SK-N-SH (cell line): ENCODE results near the gene NLRP1. TPM values are rescaled to one million over a fixed set of nuclear protein-coding genes. Genes with fewer than 3 reads are reported as not detected.
A peak's percentile ranks its signal among the peaks of the same experiment; 100 is the strongest.

Source experiments
- CTCF ChIA-PET: fragments of 300-600, 350-600 bp; formaldehyde crosslinking; extraction: SDS; loops from one replicate; lab custom pipeline; 2021; lab: Yijun Ruan, JAX
- POLR2A ChIA-PET: fragments of 350-600 bp; sonication (Branson Sonifier 250); formaldehyde crosslinking; extraction: SDS; loops from one replicate; lab custom pipeline; 2020; ENCODE audit warnings: antibody characterized with exemption, inconsistent platforms; lab: Yijun Ruan, JAX
- DNase-seq: peaks from one replicate; pipeline ENCODE4 v3.0.0; 2012
- H2AFZ ChIP-seq: fragments of 200-600 bp; sonication (generic); 2 replicates; pipeline ENCODE4 v1.8.1; 2016; ENCODE audit warnings: antibody characterized with exemption, mild to moderate bottlenecking, low read depth
- H3F3A ChIP-seq: fragments of 200-600 bp; sonication (generic); replicated peaks from 2 replicates; pipeline ENCODE3; 2016; ENCODE audit warnings: antibody characterized with exemption, mild to moderate bottlenecking; ENCODE audit not compliant: insufficient read depth
- H3K27ac ChIP-seq, 2 experiments: fragments of 200-500 bp in 1 of 2; fragments of 200-600 bp in 1 of 2; sonication (Bioruptor generic) in 1 of 2; sonication (generic), shearing (Covaris generic) in 1 of 2; 2 replicates each; pipeline versions ENCODE4 v1.5.1 to v1.6.1; 2014 to 2016; ENCODE audit warnings: low read depth in 2 of 2, inconsistent platforms in 1 of 2, low read length in 1 of 2, mild to moderate bottlenecking in 1 of 2, mixed read lengths in 1 of 2
- H3K27me3 ChIP-seq: fragments of 200-600 bp; sonication (generic), shearing (Covaris generic); 2 replicates; pipeline ENCODE4 v1.6.1; 2016; ENCODE audit warnings: mixed run types; ENCODE audit not compliant: insufficient read depth
- H3K36me3 ChIP-seq, 2 experiments: fragments of 200-500 bp in 1 of 2; fragments of 200-600 bp in 1 of 2; sonication (Bioruptor generic) in 1 of 2; sonication (generic) in 1 of 2; replicated peaks in 1 of 2; 2 replicates each; pipeline versions ENCODE3 to v1.5.1; 2014 to 2016; ENCODE audit warnings: low read length in 1 of 2, mild to moderate bottlenecking in 1 of 2; ENCODE audit not compliant: insufficient read depth in 2 of 2, control insufficient read depth in 1 of 2
- H3K4me1 ChIP-seq, 2 experiments: fragments of 200-500 bp in 1 of 2; fragments of 200-600 bp in 1 of 2; sonication (Bioruptor generic) in 1 of 2; sonication (generic), shearing (Covaris generic) in 1 of 2; 2 replicates each; pipeline versions ENCODE4 v1.5.1 to v1.6.1; 2014 to 2016; ENCODE audit warnings: low read depth in 1 of 2, low read length in 1 of 2, mixed run types in 1 of 2; ENCODE audit not compliant: insufficient read depth in 2 of 2, control insufficient read depth in 1 of 2
- H3K4me2 ChIP-seq: fragments of 200-600 bp; sonication (generic), shearing (Covaris generic); 2 replicates; pipeline ENCODE4 v1.6.1; 2017; ENCODE audit warnings: mixed run types
- H3K4me3 ChIP-seq, 2 experiments: fragments of 200-500 bp in 1 of 2; fragments of 200-600 bp in 1 of 2; sonication (Bioruptor generic) in 1 of 2; sonication (generic), shearing (Covaris generic) in 1 of 2; 2 replicates each; pipeline versions ENCODE4 v1.5.1 to v1.8.1; 2014 to 2016; ENCODE audit warnings: low read depth in 2 of 2, inconsistent platforms in 1 of 2, low read length in 1 of 2, mild to moderate bottlenecking in 1 of 2, mixed read lengths in 1 of 2, moderate library complexity in 1 of 2
- H3K79me2 ChIP-seq: fragments of 200-600 bp; sonication (generic); 2 replicates; pipeline ENCODE4 v1.8.1; 2017; ENCODE audit warnings: mild to moderate bottlenecking; ENCODE audit not compliant: insufficient read depth
- H3K9ac ChIP-seq: fragments of 200-600 bp; sonication (generic); 2 replicates; pipeline ENCODE4 v1.6.1; 2017; ENCODE audit warnings: mixed run types
- H3K9me2 ChIP-seq: fragments of 200-600 bp; sonication (generic); 2 replicates; pipeline ENCODE4 v1.6.1; 2017; ENCODE audit warnings: mixed run types
- H3K9me3 ChIP-seq: fragments of 200-600 bp; sonication (generic); 2 replicates; pipeline ENCODE4 v1.6.1; 2017; ENCODE audit warnings: mixed run types, mild to moderate bottlenecking, moderate library complexity
- H4K20me1 ChIP-seq: fragments of 200-600 bp; sonication (generic); 2 replicates; pipeline ENCODE4 v1.6.1; 2017; ENCODE audit warnings: mild to moderate bottlenecking, mixed run types; ENCODE audit not compliant: insufficient read depth
- ELF1 ChIP-seq: IDR thresholded peaks from 2 replicates; pipeline ENCODE4 v1.4.0; 2012
- EP300 ChIP-seq, 2 experiments: IDR thresholded peaks; 2 replicates each; pipeline versions ENCODE4 v1.4.0 to v1.6.1; 2012; ENCODE audit warnings: borderline replicate concordance in 1 of 2, low read depth in 1 of 2, low read length in 1 of 2
- FOSL2 ChIP-seq: IDR thresholded peaks from 2 replicates; pipeline ENCODE4 v1.4.0; 2012; ENCODE audit warnings: low read depth, mild to moderate bottlenecking, moderate library complexity, borderline replicate concordance
- FOXM1 ChIP-seq: IDR thresholded peaks from 2 replicates; pipeline ENCODE4 v1.4.0; 2012; ENCODE audit warnings: low read depth, mild to moderate bottlenecking
- GATA2 ChIP-seq: sonication (generic); formaldehyde crosslinking; IDR thresholded peaks from 2 replicates; pipeline ENCODE4 v1.5.0; 2020; ENCODE audit warnings: mild to moderate bottlenecking, missing genetic modification reagents
- MEF2A ChIP-seq: IDR thresholded peaks from 2 replicates; pipeline ENCODE4 v1.4.0; 2012; ENCODE audit warnings: low read depth, borderline replicate concordance
- NFIC ChIP-seq: IDR thresholded peaks from 2 replicates; pipeline ENCODE4 v1.4.0; 2012; ENCODE audit warnings: borderline replicate concordance
- NRF1 ChIP-seq: IDR thresholded peaks from 2 replicates; pipeline ENCODE4 v1.6.1; 2012; ENCODE audit warnings: low read depth, mild to moderate bottlenecking, low read length
- RAD21 ChIP-seq: IDR thresholded peaks from 2 replicates; pipeline ENCODE4 v1.6.1; 2012; ENCODE audit warnings: mild to moderate bottlenecking, low read length
- RCOR1 ChIP-seq: fragments of 150-350 bp; IDR thresholded peaks from 2 replicates; pipeline ENCODE4 v1.6.1; 2017; ENCODE audit warnings: antibody characterized with exemption, low read length
- RFX5 ChIP-seq: IDR thresholded peaks from 2 replicates; pipeline ENCODE4 v1.6.1; 2012; ENCODE audit warnings: mild to moderate bottlenecking, improper control_type of control experiment, low read length
- RXRA ChIP-seq: IDR thresholded peaks from 2 replicates; pipeline ENCODE4 v1.4.0; 2012; ENCODE audit warnings: low read depth, mild to moderate bottlenecking, borderline replicate concordance
- SMC3 ChIP-seq: IDR thresholded peaks from 2 replicates; pipeline ENCODE4 v1.6.1; 2012; ENCODE audit warnings: low read depth, low read length, improper control_type of control experiment
- TAF1 ChIP-seq: IDR thresholded peaks from 2 replicates; pipeline ENCODE4 v1.6.1; 2012; ENCODE audit warnings: low read depth, mild to moderate bottlenecking, low read length, moderate library complexity, borderline replicate concordance
- TEAD4 ChIP-seq: IDR thresholded peaks from 2 replicates; pipeline ENCODE4 v1.4.0; 2012; ENCODE audit warnings: mild to moderate bottlenecking, borderline replicate concordance; ENCODE audit not compliant: insufficient read depth
- USF1 ChIP-seq: IDR thresholded peaks from 2 replicates; pipeline ENCODE4 v1.4.0; 2012; ENCODE audit warnings: low read depth, borderline replicate concordance
- YY1 ChIP-seq: IDR thresholded peaks from 2 replicates; pipeline ENCODE4 v1.4.0; 2012; ENCODE audit warnings: low read depth, mild to moderate bottlenecking
- WGBS: methylation state at CpG from one replicate; pipeline ENCODE4 v1.1.6; 2017; ENCODE audit warnings: low lambda C conversion rate; 5-methylcytosine and 5-hydroxymethylcytosine counted together
- polyA plus RNA-seq, 3 experiments: library from polyadenylated mRNA; depleted of rRNA; stranded (reverse); fragments of >200 nt; gene quantifications; 2 replicates each; pipeline ENCODE4 v1.2.3, GENCODE V29; 2012
- TF ChIP-seq, protein P1 (sequence below): fragments of 150-350 bp; IDR thresholded peaks from 2 replicates; pipeline ENCODE4 v1.6.1; 2016; ENCODE audit warnings: mild to moderate bottlenecking, low read depth, low read length
- TF ChIP-seq, protein P2 (sequence below): IDR thresholded peaks from 2 replicates; pipeline ENCODE4 v1.4.0; 2012; ENCODE audit warnings: low read depth

The NLRP1 gene
- polyA plus RNA-seq, 1 of the 3 experiments (the other 2 are of a cell fraction) = 51.4 TPM

GRCh38 chr17:5526821-5527598, 57.3 kb downstream of the NLRP1 start (continued):
- TF ChIP-seq TEAD4 (0 out of 2 replicates have a peak, but pooled peaks have one; percentile 66), RFX5 (peak; percentile 67; the same call in 1 of the 2 replicates), FOXM1 (no peak), USF1 (0 out of 2 replicates have a peak, but pooled peaks have one; percentile 14), RXRA (peak; percentile 54; the same call in 1 of the 2 replicates), EP300 (IDR thresholded peaks at IDR 0.05; ENCODE audit: borderline replicate concordance in 1 of 2, low read depth in 1 of 2, low read length in 1 of 2) (peak; percentile 47 to 89)
- TF ChIP-seq, protein P1, sequence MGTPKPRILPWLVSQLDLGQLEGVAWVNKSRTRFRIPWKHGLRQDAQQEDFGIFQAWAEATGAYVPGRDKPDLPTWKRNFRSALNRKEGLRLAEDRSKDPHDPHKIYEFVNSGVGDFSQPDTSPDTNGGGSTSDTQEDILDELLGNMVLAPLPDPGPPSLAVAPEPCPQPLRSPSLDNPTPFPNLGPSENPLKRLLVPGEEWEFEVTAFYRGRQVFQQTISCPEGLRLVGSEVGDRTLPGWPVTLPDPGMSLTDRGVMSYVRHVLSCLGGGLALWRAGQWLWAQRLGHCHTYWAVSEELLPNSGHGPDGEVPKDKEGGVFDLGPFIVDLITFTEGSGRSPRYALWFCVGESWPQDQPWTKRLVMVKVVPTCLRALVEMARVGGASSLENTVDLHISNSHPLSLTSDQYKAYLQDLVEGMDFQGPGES = no peak

DNA sequence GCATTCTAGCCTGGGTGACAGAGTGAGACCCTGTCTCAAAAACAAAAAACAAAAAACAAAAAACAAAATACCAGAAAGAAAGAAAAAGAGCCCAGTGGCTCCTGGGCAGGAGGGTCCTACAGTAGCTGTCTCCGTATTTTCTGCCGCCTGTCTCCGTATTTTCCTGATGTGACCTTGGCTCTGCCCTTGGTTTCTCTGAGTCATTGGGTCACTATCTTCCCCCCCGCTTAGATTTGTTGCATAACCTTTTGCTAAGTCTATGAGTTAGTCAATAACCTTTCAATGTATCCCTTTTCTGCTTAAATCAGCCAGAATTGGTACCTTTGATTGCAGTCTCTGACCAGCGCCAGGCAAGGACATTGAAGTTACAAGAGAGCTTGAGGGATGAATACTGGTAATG, 61.1 kb downstream of the NLRP1 start:
- peaks cover 0 to 4% of the 10 kb centered on the region in 2 experiments for H3K36me3 ChIP-seq
- no peak overlapping the region for H3K4me3 ChIP-seq
- no peaks in the 10 kb centered on the region for H3K9me3 ChIP-seq
- ChIA-PET POLR2A (no interaction called here), CTCF (no interaction called here)
- no peak overlapping the region for H3K27ac ChIP-seq
- no peak for DNase-seq
- peaks cover 14 to 18% of the 10 kb centered on the region in 2 experiments; a peak in 3 of 4 replicates for H3K4me1 ChIP-seq
- no peaks in the 10 kb centered on the region for H3K27me3 ChIP-seq
- H3F3A ChIP-seq = peaks cover 14% of the 10 kb centered on the region
- no peaks in the 10 kb centered on the region for H3K79me2 ChIP-seq
- no peak overlapping the region for H2AFZ ChIP-seq
- no peaks in the 10 kb centered on the region for H4K20me1 ChIP-seq
- H3K4me2 ChIP-seq = no peak overlapping the region
- H3K9me2 ChIP-seq = no peaks in the 10 kb centered on the region
- no peak for TF ChIP-seq FOXM1
- no peak for TF ChIP-seq MEF2A
- TF ChIP-seq NRF1 = no peak
- TF ChIP-seq RAD21 = no peak
- no peak for TF ChIP-seq FOSL2
- no peak for TF ChIP-seq TEAD4
- no peak for TF ChIP-seq GATA2 (CRISPR knock-in tag)
- TF ChIP-seq EP300 (IDR thresholded peaks at IDR 0.05; ENCODE audit: borderline replicate concordance in 1 of 2, low read depth in 1 of 2, low read length in 1 of 2) = no peak
- H3K9ac ChIP-seq = no peak overlapping the region
- 79% methylated on average over 5 of the region's 5 CpGs for WGBS

- H3K9me2 ChIP-seq = no peaks in the 10 kb centered on the region
- H3K9ac ChIP-seq = no peak overlapping the region
- H3K27ac ChIP-seq = no peak overlapping the region
- peaks cover 10 to 13% of the 10 kb centered on the region in 2 experiments; a peak in 3 of 4 replicates for H3K4me1 ChIP-seq
- H3K9me3 ChIP-seq = no peaks in the 10 kb centered on the region
- H4K20me1 ChIP-seq = no peaks in the 10 kb centered on the region
- H3K27me3 ChIP-seq = no peaks in the 10 kb centered on the region
- ChIA-PET CTCF (no interaction called here), POLR2A (no interaction called here)
- H3K36me3 ChIP-seq = peaks cover 0 to 4% of the 10 kb centered on the region in 2 experiments
- H2AFZ ChIP-seq = no peak overlapping the region
- H3F3A ChIP-seq = peaks cover 12% of the 10 kb centered on the region
- no peak overlapping the region for H3K4me3 ChIP-seq
- no peak for DNase-seq
- no peak overlapping the region for H3K4me2 ChIP-seq
- H3K79me2 ChIP-seq = no peaks in the 10 kb centered on the region
- no peak for TF ChIP-seq RCOR1
- no peak for TF ChIP-seq NFIC
- TF ChIP-seq ELF1 = no peak
- no peak for TF ChIP-seq SMC3
- no peak for TF ChIP-seq YY1
- TF ChIP-seq TAF1 = no peak
- TF ChIP-seq NRF1 = no peak
- TF ChIP-seq, protein P2, sequence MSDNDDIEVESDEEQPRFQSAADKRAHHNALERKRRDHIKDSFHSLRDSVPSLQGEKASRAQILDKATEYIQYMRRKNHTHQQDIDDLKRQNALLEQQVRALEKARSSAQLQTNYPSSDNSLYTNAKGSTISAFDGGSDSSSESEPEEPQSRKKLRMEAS = no peak
- 86% methylated on average over 1 of the region's 1 CpG for WGBS
Observed at GRCh38 chr17:5522476-5522875, 61.8 kb downstream of the NLRP1 start.
